NCI-H2171 treated with DMSO at 0.1 percent for 48 hours (cell line): ENCODE data around the gene ATP2B2.
A peak's percentile ranks its signal among the peaks of the same experiment; 100 is the strongest.

ENCODE experiments used
- DNase-seq: peaks from one replicate; lab custom pipeline; 2025; lab: John Stamatoyannopoulos, UW

The ATP2B2 gene

DNA sequence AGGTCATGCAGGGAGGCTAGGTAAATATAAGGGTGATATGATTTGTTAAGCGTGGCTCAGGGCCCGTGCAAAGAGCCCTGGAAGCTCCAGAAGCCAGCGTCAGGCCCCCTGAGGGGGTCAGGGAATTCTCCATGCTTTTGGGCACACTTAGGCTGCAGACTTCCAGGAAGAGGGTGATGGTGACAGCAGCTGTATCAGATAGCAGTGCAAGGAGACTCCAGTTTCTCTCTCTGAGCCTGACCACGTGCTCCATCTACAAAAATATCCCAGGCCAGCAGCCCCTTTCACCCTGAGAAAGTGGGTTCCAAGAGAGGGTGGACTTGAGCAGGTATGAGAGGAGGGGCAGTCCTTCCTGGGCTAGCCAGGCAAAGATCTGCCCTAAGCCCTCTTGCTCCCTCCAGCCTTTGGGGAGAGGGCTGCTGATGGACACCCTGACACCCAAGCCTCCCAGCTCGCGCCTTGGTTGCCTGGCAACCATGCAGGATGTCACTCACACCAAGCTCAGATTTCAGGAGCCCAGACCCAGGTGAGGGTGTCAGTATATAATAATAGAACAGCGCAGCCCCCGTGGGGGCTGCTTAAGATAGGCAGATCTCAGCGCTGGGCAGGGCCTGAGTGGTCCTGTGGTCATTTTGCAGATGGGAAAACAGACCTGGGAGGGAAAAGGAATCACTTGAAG, 35.8 kb downstream of the ATP2B2 start:
- peak; percentile 56 for DNase-seq

DNA sequence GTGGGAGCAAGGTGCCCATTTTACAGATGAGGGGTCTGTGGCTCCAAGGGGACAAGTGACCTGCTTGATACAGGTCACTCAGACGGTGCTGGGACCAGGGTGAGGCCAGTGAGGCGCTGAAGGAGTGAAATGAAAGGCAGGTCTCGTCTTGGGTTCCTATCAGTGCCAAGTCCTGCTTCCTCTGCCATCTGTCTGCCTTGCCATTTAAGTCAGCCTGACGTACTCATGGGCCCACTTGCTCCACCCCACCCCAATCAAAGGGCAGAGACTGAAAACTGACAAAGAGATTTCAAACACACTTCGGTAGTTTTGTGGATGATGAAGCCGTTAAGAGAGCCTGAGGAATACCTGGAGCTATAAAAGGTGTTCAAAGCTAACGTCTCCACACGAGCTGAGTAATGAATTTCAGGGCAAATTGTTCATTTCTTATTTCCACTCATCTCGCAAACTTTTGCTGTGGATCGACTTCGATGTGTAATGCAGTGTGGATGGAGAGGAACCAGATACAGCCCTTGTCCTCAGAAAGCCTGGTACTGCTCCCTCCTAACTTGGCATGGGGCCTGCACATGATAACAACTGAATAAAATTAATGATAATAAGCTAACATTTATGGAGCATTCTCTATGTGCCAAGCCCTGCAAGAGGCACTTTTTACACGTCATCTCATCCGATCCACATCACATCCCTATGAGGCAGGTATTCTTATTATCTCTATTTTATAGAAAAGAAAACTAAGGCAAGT, 36.6 kb downstream of the ATP2B2 start:
- peak; percentile 77 for DNase-seq

DNA sequence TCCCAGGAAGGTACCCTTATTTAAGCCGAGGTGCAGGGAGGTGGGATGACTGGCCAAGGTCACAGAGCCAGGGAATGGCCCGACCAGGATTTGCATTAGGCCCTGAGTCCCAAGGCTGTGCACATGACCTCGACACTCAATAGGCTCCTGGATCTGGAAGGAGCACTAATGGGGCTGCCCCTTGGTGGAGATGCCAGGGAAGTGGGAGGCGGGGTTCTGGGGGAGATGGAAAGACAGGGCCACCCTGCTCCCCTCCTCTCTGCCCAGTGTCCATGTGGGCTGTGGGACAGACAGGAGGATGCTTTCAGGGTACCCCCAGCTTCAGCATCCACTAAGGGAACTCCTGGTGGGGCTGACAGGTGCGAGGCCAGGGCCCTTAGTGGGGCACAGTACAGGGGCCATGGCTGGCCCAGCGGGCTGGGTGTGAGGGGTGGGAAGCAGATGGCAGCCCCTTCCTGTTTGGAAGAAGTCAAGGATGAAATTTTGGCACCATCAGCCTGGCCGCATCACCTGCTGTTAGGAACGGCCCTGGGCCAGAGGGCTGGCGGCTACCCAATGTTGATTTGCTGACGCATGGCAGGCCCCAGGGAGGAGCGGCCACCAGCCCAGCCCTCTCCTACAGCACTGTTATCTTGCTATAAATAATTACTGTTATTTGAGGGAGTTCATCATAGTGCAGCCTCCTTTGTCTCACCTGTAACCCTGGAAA, 37.3 kb downstream of the ATP2B2 start:
- peak; percentile 76 for DNase-seq

DNA sequence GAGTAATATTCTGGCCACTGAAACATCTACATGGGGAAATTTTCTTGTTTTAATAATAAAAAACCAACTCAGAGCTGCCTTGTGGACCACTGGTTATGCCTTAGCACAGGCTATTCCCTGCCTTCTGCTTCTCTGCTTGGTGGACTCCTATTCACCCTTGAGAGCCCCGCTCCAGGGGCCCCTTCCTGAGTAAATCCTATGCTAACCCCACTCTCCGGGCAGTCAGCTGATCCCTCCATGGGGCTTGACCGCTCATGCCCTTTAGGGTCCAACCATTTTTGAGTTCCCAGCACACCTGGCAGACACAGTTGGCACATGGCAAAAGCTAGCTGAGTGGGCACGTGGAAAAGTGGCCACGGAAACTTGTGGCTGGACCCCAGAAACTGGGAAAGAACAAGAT, 38.2 kb downstream of the ATP2B2 start:
- no peak for DNase-seq

DNA sequence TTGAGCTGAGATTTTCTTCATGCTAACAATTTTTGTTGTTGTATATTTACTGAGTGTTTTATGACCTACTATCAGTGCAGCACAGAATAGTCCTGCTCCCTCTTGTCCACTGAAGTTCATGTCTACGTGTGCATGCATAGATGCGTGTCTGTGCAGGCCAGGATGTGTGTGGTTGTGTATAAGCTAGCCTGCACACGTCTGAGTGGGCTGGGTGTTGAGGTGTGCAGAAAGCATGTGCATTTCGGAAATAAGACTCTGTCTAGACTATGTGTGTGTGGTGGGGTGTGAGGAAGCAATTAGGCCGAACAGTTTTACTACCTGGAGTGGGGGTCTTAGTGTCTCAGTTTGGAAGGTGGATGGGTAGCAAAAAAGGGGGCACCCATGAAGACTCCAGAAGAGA, 39.2 kb downstream of the ATP2B2 start:
- no peak for DNase-seq

GRCh38 chr3:10465161-10465560, 40.2 kb downstream of the ATP2B2 start:
- DNase-seq, result no peak

DNA sequence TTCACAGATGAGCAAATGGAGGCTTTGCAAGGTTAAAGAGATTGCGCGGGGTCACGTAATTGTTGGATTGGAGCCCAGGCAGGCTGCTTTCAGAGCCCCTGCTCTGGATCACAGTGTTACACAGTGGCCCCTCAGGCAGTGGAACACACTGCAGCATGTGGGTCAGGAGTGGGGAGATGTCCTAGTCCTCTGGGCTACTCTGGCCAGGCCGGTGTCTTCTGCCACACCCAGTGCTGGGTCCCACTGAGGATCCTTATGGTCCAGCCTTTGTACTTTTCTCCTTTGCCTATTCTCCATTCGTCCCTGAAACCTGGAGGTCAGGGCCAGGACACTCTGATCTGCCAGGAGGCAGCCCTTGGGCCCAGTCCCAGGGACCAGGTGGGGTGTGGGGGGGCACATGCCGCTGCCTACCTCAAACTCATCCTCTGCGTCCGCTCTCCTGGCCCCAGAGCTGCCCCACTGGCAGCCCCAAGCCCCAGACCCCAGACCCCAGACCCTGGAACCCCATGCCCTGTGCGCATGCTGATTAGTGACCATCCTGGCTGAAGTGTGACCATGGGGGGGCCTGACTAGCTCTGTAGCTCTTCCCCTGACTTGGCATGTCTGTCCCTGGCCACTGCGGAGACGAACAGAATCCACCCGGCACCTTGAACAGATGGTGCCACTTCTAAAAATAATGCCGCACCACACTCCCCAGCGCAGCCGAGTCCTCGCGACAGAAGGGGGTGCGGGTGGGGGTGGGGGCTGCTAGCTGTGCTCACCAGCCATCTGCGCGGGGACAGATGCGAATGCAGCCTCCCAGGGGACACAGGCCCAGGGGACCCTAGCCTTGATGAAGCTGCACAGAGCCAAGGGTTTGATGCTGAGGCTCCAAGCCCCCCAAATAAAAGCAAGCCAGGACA, 41.6 kb downstream of the ATP2B2 start:
- DNase-seq, result peak; percentile 85

DNA sequence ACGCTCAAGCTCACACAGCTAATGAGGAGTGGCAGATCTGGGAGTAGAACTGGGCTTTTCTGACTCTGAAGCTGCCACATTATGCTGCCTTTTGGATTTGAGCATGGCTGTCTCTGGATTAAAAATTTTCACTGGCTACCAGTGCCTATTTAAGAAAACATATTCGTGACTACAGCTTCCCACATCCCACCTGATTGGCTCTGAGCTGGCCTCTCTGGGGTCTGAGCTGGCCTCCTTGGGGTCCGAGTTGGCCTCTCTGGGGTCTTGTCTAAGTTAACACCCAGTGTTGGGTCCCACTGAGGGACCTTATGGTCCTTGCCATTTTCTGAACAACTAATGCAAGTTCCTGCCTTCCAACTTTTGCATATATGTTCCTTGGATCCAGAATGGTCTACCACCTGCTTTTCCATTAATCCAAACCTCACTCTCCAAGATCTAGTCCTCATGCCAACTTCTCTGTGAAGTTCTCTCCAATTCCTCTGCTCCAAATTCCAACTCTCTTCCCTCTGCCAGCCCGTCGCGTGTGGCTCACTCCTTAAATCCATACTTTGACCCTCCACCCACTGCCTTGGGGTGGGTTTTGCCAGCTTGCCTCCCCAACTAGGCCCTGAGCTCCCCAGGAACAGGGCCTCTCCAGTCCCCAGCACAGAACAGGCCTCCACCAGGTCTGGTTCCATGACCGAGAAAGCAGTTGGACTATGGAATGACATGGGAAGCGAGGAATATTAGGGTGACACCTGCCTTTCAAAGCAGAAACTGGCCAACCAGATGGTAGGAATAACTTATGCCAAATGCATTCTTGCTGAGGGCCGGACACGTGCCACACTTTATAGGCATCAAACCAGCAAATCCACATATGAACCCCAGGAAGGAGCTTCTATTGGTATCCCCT, 42.5 kb downstream of the ATP2B2 start:
- DNase-seq, result no peak

GRCh38 chr3:10460951-10461545, 44.3 kb downstream of the ATP2B2 start:
- DNase-seq, result no peak

DNA sequence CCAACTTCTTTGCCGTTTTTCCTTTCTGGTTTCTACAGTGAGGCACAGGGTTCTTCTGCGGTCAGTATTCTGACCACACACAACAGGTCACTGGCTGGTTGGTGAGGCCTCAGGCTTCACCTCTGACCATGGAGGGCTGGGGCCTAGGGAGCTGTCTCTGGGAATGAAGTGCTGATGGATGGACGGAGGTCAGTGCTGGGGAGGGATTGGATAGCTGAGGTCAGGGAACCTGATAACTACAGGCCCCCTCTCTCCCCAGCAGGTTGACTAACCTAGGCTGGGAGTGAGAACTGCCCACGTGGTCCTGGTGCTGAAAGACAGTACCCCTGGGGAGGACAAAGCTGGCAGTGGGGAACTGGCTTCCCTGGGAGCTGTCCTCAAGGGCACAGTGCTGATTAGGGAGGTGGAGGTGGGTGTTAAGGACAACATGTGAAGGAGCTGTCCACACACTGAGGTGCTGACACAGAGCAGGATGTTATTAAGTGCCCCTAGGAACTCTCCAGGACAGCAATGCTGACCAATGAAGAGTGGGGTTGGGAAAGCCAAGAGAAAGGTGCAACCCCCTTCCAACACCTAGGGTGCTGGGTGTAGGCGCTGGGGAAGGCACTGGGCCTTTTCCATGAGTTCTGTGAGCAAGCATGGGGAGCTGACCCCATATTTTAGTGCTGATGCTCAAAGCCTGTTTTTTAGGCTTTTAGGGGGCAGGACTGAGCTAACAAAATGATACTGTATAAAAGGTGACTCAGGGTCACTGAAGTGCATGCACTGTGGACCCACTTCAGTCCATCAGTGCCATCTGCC, 45.2 kb downstream of the ATP2B2 start:
- no peak for DNase-seq

DNA sequence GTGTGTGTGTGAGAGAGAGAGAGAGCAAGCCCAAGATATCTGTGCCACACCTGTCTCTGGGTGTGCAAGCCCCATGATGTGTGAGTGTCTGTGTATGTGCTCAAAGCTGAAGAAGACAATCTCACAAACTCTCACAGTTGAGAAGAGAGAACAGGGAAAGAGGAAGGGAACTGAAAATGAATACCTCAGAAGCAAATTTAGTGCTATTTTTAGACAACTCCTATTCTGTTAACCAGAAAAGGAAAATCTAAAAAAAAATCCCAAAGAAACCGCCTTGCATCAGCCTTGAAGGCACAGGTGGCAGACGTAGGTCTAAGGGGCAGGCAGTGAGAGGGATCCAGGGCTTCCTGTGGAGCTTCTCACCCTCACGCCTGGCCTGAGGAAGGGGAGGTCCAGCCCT, 47.8 kb downstream of the ATP2B2 start:
- DNase-seq, result no peak

GRCh38 chr3:10456981-10457380, 48.4 kb downstream of the ATP2B2 start:
- DNase-seq, result no peak

GRCh38 chr3:10455545-10455914, 49.9 kb downstream of the ATP2B2 start:
- DNase-seq, result no peak

DNA sequence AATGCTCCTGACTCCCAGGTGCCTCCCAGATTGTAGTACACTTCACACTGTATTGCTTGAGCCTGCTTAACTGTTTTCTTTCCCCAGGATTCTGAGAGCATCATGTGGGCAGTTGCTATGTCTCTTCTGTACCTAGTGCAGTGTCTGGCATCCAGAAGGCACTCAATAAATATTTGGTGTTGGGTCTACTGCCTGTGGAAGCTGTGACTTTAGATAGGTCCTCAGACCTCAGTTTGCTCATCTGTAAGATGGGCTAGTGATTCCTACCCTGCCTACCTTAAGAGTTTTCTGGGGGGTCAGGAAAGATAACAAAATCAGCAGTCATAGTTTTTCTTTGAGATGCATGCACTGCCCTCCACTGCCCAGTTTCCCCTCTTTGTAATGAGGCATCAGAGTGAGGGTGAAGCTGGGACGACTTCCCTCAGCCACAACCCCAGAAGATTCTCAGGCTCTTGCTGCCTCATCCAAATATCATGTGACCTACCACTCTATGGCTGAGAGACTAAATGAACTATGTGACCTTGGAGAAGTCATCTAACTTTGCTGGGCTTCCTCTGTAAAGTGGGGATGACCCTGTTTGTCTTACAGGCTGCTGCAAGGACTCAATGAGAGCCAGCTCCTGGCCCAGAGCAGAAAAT, 50.4 kb downstream of the ATP2B2 start:
- no peak for DNase-seq

- peak; percentile 82 for DNase-seq
These were observed 51.8 kb downstream of the ATP2B2 start for GRCh38 chr3:10453431-10454163.

- DNase-seq, result no peak
These were observed 54.6 kb downstream of the ATP2B2 start for GRCh38 chr3:10450494-10451440.

GRCh38 chr3:10449436-10449835, 56.0 kb downstream of the ATP2B2 start:
- no peak for DNase-seq
